Superior temporal gyrus (tissue), 1 donor: ENCODE measurements around the gene P2RY2.

ENCODE experiments used
- DNase-seq: peaks from one replicate; pipeline ENCODE4 v3.0.0-alpha.2; 2016; ENCODE audit errors: extremely low spot score

P2RY2 gene

DNA sequence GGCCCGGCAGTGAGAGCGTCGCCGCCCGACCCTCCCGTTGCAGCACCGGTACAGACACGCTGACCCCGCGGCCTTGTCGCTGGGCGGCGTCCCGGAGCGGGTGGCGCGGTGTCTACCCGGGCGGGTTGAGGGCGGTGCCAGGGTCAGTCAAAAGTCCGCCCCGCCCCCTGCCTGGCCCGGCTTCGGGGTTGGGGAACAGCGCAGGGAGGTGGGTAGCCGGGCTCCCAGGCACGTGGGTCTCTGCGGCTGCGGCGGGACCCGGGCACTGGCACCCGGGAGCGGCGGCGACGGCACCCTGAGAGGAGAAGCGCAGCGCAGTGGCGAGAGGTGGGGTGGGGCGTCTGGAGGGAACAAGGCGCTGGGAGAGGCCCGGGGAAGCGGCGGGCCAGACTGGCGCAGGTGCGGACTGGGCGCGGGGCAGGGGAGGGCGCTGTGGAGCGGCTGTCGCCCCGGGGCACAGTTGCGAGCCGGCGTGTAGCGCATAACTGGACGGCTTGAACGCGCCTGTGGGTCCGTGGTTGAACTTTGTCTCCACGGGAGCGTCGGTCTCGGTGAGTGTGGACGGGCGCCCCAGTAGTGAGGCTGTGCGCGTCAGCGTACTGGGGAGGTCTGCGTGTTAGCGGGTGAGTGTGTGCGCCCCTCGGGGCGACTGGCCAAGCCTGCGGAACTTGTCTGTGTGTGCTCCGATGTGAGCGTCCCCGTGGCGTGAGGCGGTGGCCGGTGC, at the start of gene P2RY2:
Gene P2RY2, plus strand, starts transcription at position 176 of the 724 bp plus-strand sequence. CDS start 15,879 bp downstream, outside the sequence.
- no peak for DNase-seq

DNA sequence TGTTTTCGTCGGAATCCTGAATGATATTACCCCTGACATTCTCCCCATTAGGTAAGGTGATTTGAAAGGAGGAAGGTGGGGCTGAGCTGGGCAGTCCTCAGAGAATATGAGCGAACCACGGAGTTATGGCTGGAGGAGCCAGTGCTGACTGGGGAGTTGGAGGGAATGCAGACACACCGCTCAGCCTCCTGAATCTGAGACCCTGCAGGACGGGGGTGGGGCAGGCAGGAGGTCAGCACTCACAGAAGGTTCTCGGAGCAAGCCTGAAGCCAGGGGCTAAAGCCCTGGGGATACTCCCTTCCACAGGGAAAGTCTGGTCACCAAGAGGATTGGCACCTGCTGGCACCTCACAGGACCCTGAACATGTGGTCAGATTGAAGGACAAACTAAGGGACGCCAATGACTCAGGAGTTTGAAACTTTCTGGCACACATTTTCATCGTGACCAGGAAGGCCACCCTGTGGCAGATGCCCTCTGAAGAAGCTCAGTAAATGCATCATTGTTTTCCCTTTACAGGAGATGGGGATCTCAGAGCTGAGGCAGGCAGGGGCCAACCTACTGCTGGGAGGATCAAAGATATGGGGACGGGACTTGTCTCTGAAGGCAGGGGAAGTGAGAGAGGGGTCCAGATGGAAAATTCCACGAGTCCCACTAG, 49.0 kb upstream of the P2RY2 start:
- no peak for DNase-seq

DNA sequence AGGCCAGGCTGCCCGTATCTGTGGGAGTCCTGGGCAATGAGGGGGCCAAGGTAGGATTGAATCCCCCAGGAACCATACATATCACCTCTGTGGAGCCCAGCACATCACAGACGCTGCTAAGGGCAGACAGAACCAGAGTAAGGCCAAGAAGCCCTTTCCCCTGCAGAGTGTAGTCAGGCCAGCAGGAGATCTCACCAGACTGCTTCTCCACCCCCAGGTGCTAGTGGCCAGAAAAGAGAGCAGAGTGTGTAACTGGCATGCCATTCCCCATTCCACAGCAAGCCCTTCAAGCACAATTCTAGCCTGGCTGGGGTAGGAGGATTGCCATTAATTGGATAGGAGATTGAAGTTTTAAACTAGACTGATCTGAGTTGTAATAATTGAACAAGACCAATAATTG, 47.9 kb upstream of the P2RY2 start:
- no peak for DNase-seq

DNA sequence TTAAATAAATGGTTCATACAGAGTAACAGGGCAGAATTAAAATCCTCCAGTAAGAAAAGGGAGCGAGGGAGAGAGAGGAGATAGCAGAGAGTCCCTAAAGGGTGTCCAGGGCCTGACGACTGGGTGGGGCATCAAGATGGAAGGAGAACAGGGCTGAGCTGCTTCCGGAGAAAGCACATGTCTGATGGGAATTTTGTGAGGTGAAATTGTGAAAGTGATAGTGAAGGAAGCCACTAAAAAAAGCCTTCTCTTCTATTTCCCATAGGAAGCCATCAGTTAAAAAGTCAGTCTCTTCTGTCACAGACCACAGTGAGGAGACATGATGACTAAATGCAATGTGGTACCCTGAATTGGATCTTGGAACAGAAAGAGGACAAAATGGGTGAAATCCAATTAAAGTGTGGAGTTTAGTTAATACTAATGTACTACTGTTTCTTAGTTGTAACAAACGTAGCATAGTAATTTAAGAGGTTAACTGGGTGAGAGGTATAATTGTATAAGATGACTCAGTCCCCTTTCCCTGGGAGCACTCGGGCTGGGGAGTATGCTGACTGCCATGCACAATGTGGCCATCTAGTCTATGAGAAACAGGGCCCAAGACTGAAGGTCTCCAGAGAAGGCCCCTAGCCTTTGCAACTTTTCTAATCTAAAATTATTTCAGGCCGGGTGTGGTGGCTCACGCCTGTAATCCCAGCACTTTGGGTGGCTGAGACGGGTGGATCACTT, 46.5 kb upstream of the P2RY2 start:
- DNase-seq = no peak

DNA sequence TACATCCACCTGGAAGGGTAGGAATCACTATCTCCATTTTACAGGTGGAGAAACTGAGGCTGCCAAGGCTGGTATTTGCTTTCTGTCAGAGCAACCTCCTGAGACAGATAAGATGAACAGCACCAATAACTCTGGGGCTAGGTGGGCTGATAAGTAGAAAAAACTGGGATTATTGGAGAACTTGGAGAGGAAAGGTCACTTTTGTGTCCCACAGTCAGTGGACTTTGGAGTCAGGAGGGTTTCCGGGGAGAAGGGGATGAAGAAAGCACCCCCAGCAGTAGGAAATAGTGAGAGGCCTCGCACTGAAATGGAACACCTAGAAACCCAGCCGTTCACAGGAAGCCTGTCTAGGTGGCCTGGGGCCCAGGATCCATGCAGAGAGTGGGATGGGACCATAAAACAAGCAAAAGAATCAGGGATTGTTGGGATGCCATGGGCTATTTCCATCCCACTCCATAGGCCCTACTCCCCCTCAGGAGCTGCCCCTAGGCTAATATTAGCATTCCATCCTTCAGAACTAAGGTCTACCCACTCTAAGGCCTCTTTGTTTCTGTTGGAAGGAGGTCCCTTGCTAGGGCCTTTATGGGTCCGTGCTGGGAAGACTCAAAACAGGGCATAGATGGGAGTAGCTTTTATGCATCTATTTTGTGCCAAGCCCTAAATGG, 45.0 kb upstream of the P2RY2 start:
- DNase-seq = no peak

DNA sequence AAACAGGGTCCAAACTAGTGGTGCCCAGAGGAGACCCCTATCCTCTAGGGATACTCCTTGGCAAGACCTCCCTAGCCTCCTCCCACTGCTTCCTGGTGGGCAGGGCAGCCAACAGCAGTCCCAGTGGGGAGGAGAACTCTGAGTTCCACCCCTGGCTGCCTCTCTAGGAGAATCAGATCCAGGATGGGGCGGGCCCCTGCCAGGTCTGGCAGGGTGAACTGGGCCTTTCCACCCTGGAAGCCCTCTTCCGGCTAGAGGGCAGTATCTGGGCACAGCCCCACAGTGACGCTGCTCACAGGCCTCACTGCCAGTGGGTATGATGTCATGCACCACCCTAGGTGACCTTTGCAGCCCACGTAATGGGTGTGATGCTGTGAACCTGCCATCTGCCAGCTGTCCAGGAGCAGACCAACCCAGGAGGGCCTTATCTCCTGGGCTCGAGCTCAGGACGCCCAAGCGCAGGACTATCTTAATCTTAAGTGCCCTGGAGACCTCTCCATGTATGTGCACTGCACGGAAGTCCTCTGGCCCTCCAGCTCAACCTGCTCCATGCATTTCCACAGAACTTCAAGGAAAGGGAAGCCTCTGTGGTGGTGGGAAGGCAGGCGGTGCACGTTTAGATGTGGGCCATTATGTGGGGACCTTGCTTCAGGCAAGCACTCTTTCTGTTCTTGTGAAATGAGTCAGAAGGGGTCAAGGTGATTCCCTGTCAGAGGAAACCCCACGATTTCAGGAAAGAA, 44.2 kb upstream of the P2RY2 start:
- DNase-seq = no peak

DNA sequence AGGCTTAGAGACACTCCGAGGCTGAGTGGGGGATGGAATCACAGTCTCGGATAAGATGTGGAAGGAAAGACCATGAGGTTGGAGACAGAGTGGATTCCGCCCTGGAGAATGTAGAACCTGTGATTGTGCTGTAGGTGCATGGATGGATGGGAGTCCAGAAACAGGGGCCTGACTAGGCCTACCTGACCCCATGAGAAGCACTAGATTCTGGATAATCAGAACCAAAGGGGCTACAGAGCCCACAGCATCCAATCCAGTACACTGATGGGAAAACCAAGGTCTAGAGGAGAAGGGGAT, 43.6 kb upstream of the P2RY2 start:
- no peak for DNase-seq

DNA sequence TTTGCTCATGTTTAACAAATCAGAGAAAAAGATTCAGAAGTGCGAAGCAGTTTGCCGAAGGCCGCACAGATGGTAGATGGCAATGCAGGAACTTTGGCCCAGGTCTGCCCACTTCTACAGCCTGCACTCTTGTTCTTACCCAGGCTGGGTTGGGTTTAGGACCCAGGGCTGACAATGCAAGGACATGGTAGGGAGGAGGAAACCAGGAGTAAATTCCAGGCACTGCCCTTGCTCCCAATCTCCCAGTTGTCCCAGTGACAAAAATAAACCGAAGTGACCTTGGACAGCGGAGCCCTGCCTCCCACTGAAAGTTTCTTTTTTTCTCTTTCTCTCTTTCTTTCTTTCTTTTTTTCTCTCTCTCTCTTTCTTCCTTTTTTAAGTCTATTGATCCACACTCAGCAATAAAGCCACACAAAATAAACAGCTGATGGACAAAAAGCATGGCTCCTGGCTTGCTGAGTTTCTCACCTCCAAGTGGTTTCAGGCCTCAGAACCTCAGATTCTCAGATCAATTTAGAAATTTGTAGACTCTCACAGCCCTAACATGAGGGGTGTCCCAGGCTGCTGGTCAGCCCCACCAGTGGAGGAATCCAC, 42.4 kb upstream of the P2RY2 start:
- no peak for DNase-seq

DNA sequence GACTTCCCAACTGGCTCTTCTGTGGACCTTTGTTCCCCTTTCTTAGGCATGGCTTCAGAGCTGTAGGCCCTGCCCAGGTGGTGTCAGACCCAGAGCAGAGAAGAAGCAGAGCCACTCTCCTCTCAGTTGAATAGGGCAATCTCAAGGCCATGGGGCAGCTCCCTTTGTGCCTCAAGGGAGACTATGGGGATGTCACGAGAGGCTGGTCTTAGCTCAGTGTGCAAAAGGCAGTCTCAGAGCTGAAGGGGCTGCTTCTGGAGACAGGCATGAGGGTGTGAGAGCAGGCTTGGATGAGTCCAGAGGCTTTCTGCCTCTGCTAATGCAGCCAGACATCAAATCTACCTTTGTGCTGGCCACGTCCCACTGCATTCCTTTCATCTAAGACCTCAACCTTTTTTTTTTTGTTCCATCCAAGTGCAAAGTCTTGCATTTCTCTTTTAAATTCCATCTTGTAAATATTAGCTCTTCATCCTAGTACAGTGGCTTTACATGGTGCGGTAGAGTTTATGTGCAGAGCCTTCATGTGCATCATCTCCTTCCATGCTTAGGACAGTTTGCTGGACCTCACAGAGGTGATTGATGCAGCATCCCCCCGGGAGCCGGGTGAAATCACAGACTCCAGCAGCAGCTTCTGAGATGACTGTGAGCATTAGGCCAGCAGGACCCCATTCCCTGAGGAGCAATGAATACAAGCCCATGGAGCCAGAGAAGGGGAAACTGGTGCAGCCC, 41.8 kb upstream of the P2RY2 start:
- DNase-seq = no peak

DNA sequence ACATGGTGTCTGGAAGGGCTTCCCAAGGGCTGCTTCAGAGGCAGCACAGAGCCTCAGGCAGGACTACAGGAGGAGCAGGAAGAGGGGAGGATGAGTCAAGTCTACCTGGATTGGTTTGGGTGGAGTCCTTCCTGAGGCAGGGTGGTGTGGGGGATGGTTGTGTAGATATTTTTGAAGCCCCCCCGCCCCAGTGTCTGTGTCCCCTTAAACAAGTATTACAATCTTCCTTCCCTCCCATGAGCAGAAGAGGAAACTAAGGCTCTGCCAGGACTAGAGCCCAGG, 41.3 kb upstream of the P2RY2 start:
- no peak for DNase-seq

DNA sequence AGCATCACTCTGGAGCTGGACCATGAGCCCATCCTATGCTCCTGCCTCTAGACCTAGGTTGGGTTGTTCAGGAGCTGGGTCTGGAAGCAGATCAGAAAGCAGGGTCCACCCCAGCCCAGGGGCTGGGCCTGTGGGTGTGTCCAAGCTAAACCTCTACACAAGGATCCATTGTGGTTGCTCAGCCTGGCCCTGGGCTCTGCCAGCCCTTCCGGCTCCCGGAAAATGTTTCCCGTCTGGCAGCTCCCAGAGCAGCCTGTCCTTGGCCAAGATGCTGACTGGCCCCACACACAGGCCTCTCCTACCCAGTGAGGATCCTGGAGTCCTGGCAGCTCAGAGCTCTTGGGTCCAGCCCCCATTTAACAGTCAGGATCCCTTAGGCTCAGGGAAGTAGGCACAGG, 40.7 kb upstream of the P2RY2 start:
- no peak for DNase-seq

DNA sequence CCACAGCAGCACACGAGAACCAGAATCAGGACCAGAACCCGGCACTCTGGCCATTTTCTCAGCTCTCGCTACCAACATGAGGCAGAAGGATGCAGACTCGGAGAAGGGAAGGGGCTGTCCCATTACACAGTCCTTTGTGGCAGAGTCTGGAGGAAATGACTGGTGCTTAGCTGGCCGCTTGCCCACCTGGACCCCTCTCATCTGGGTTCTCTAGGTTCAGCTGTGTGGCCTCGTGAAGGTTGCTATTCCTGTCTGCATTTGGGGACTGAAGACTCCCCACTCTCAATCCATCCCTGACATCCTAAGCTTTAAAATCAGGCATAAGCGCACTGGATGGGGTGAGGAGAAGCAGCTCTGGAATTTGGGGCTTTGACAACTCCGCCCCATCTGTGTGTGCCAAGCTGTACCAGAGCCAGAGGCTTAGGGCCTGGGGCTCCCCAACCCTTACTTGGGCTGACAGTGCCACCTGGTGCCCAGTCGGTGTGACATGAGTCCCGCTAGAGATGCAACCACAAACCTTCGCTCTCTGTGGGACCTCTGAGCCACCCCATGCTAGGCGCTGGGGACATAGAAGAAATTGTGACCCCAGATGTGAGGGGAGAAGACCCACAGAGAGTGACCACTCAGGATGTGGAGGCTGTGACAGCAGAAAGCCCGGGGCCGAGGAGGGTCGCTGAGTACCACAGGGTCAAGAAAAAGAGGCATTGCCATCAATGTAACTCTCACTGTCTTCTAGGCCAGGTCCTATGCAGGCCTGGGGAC, 40.1 kb upstream of the P2RY2 start:
- peak; percentile 88 for DNase-seq

DNA sequence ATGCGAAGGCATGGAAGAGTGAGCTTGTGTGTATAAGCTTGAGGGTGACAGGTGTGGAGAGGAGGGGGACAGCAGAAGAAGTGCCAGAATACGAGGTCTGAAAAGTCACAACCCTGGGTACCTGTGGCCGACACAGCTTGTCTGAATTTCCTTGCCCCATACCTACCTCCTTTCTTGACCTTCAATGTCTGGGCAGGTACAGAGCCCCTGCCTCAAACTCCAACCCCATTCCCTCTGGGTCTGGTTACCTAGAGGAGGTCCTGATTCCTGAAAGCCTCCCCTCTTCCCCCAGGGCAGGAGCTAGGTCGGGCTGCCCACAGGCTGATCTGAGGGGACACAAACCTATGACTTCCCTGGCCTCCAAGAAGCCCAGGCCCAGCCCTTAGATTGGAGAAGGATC, 39.4 kb upstream of the P2RY2 start:
- DNase-seq = no peak

DNA sequence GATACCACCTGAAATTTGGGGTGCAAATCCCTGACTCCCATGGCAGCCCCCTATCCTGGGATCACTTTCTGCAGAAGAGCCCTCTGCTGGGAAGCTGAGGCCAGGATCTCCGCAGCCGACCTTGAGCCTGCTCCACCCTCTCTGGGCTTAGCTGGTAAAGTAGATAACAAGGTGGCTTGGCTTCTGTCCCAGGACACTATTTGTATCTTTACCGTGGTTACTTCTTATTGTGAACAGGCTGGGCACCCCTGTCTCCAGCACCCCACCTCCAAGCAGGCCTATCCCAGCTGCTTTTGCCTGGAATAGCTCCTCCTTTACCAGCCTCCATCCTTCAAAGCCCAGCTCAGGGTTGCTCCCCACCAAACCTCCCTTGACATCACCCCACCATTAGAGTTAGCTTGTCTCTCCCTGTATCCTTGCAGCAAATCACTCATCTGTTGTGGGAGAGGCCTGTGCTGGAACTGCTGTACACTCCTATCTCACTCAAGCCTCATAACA, 35.2 kb upstream of the P2RY2 start:
- DNase-seq = no peak

DNA sequence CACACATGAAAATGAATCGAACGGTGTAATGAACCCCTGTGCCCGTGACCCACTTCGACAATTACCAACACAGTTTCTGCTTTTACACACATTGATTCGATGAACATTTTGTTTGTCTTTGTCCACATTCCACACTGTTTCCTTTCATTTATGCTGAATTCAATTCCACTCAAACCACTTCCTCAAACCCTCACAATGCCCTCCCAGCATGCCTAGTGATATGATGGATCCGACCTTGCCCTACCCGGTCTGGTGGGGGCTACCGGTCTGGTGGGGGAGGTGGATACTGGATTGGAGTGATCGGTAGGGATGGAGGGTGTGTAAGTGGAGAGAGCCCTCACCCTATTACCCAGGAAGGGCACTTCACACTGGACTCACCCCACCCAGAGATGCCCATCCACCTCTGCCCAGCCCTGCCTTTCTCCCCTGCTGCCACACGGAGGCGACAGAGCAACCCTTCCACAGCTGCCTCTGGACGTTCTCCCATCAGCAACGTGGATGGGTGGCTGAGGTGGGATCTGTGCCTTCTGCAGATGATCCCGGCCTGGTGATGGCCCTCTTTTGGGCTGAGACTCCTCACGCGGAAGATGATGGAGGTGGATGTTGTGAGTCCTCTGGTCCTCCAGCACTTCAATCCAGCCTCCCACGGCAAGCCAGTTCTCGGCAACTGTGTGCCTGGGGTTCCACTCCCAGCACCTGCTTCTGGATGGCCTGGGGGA, 33.0 kb upstream of the P2RY2 start:
- peak; percentile 40 for DNase-seq

DNA sequence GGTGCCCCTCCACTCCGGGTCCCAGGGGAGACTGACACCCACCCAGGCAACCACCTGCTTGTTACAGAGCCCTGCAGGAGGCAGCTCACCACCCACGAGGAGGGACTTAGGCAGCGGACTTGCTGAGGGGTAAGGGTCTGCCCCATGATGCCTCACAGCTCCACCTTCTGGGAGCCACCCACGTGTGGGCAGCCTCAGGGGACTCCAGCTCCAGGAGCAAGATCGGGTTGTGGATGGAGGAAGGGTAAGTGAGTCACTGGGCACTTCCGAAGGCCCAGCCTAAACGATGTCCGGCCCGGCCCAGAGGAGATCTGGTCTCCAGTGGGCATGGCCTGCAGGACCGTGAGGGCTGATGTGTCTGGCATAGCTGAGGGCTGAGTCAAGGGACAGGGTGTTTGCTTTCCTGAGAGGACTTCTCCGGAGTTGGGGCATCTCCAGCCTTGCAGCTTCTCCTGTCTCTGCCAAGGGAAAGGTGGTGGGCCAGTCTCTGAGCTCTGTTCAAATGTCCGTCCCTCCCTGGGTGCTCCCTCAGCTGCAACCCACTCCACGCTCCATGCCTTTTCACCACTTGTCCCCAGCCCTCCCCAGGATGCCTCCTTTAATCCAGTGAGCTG, 32.3 kb upstream of the P2RY2 start:
- DNase-seq = no peak

DNA sequence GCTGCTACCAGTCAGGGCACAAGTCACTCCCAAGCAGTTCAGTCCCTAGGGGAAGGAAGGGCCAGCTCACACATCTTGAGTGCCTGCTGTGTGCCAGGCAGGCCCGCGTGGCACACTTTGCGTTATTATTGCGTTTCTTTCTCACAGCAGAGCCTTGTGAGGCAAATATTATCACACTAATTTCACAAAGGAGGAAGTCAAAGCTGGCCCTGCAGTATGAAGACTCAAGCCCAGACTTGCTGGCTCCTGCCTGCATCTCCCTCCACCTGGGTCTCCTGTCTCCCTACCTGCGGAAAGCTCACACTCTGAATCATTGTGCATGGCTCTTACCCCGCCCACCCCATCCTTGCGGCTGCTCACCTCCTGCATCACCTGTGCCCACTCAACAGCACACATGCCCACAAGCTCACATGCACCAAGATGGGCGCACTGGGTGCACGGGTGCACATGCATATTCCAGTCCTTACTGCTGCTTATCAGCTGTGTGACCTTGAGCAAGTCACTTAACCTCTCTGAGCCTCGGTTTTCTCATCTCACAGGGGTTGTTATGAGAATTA, 31.7 kb upstream of the P2RY2 start:
- DNase-seq = no peak

DNA sequence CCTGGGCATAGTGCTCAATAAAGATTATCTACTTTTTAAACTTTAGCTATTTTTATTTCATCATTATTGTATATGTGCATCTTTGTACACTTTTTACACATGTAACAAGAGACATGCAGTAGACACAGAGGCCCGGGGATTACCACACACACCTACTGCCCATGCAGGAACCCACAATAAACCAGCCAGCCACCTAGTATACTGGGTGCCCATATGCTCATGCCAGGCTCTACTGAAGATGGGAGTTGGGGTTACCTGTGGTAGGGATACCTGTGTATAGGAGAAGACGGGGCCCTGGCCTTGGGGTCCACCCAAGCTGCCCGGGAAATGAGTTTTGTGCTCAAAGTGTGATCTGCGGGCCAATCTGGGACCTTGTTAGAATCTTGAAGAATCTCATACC, 31.2 kb upstream of the P2RY2 start:
- DNase-seq = no peak

DNA sequence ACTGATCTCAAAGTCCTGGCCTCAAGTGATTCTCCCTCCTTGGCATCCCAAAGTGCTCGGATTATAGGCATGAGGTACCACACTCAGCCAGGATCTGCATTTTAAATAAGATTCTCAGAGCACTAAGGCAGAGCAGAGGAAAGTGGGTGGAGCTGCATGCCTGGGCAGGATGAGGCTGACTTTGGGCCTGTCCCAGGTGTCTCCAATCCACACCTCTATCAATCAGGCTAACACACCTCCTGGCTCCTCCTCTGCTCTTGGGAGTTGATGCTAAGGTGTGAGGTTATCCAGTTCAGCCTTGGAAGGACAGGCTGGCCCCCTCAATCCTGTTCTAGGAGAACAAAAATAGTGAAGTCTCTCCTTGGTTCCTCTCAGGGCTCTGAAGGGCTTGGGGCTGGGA, 30.2 kb upstream of the P2RY2 start:
- DNase-seq = no peak
